Hippocampal formation (tissue), 2 donors: ENCODE data around the gene PAX5.

Source experiments
- DNase-seq, 2 donors: peaks; one replicate each; lab custom pipeline; 2025; lab: John Stamatoyannopoulos, UW

Gene PAX5

DNA sequence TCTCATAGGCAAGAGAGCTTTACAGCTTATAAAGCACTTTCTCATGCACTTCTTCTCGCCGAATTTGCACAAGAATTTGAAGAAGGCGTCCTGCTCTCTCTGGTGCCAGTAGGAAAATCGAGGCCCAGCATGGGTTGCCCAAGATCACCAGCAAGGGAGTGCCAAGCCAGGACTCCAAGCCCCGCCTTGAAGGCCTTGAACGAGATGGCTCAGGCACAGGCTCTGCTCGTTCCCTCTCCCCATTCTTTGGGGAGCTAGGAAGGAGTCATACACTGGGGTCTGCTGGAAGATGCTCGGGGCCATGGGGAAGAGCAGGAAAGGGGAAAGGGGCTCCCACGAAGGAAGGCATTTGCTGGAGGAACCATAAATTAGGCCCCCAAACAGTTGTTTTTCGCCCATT, 46.7 kb downstream of the PAX5 start:
- no peak for DNase-seq

DNA sequence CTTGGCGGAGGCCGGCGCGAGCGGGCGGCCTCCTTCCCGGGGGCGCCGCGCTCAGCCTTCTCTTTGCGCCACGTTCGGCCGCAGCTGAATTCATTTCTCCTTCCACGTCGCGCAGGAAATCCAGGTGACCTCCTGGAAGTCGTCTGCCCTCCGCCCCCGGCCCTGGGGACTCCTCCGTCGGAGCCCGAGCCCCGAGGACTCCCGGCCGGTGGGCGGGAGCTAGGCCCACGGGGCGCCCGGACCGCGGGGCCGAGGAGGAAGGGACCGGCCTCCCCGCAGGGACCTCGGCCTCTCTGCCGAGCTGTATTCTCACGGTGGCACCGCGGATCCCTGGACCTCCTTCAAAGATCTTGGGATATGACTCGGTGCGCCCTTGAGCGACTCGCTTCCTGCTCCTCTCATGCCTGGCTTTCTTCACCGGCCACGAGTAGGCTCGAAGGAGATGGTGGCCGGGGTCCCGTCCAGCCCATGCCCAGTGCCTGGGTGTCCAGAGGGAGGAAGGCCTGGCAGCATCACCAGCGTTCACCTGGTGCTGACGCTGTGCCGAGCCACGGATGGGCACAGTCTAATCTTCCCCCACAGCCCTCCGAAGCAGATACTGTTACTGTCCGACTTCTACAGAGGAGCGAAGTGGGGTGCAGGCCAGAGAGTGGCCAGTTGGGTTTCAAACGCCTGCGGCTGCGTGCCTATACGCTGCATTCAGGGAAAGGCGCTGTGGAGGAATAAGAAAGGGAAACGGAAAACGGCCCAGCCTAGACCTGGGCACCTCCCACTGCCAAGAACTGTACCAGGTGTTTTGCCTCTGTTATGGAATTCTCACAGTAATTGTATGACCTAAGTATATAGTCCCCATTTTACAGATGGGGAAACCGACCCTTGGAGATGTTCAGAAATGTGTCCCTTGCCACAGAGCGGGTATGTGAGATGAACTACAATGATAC, 47.3 kb downstream of the PAX5 start:
- no peak for DNase-seq

DNA sequence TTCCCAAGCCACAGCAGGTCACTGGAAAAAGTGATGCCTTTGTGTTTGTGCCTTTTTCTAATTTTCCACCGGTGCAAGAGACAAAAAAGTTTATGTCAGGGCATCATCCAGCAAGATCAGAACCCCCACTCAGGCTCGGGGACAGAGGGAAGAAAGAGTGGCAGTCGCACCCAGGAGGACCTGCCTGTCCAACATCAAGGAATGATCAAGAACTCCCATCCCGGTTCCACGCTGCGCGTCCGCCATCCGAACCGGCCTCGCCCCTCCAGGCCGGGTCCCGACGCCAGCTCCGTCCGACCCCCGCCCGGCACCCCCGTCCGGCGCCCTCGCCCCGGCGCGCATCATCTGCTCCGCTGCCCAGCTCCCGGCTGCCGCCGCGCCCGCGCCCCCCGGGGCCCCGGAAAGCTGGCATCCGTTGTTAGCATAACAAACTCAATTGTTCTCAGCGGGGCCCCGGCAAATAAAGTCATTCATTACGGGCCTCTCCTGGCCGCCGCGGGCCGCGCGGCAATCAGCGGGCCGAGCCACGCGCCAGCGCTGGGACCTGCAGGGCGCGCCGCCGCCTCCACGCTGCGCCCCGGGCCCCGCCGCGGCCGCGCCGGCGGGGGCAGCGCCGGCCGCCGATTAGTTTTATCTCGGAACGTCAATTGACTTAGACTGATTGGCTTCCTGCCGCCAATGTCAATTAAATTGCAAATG, 48.1 kb downstream of the PAX5 start:
- no peak for DNase-seq

DNA sequence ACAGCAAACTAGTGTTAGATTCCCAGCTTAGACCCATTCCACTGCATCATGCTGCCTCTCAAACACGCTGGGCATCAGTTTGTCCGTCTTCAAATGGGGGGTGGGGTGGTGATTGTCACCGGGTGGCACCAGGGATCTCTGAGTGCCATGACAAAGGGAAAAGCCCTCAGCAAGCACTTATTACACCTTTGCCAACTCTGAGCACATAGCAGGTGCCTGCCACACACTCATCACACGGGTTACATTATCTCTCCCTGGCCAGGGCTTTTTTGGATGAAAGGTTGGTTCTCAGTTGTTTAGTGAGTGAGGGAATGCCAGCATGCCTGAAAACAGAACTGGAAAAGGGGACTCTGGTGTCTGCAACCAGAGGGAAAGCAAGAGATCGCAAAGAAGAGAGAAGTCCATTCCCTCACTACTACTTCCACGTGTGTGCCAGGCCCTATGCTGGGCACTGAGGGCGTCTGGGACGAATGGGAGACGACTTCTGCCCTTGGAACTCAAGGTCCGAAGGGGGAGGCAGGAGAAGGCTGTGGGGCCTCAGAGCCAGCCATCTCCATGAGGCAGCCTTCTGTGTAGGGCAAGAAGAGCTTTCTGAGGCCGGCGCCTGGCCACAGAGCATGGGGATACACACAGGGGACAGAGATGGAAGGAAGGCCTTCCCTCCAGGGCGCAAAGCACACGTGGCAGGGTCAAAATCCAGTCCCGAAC, 48.9 kb downstream of the PAX5 start:
- DNase-seq, result no peak

DNA sequence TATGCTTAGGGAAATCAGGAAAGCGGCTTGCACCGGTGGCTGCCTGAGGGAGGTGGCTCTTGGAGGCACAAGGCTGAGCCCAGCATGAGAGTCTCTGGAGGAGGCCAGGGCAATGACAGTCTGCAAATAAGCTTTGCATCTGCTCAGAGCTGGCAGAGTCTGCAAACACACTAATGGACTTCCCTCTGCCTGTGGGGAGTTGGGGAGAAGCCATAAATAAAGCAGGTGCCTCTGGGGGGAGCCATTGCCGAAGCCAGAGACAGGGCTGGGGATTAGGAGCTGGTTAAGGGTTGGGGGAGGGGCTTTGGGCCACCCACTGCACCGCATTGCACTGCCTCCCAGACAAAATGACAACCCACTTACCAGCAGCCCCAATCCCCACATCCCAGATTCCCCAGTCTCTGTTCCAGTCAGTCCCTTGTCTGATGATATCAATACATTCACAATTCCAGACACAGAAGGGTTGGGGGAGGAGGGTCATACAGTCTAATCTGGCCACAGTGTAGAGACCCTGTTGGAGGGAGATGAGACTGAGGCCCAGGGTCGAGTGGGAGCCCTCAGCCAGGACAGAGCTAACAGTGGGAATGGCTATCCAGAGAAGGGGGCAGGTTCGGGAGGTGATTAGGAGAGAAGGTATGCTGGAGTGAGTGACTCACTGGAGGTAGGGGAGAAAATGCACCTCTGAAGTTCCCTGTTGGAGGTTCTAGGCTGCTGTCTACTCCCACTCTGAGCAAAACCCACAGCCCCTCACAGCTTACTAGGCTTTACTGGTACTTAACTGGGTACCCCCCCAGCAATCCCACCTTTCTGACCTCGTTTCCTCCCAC, 53.7 kb downstream of the PAX5 start:
- no peak for DNase-seq

DNA sequence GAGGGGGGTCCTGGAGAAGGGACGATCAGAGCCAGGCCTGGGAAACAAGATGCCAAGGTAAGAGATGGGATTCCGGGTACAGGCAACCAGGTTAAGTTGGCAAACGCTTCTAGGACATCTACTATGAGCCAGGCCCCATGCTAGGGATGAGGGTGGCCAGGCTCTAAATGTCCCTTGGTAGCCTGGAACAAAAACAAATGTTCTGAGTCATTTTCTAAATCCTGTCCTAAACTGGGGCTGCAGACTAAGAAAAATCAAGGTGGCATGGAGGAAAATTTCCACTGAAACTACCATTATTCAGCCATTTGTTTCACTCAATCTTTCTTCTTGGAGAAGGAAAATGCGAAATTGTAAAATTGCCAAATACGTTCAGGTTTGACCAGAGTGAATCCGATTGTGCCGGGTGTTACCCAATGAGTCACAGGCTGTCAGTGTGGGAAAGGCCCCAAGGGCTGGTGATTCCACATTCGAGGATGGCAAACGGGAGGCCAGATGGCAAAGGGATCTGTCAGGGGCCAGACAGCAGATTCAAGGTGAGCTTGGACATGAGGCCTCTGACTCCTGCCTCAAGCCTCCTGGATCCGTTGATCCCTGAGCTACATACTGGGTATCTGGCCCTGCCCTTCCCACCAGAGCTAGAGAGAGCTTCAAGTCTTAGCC, 57.6 kb downstream of the PAX5 start:
- no peak for DNase-seq

DNA sequence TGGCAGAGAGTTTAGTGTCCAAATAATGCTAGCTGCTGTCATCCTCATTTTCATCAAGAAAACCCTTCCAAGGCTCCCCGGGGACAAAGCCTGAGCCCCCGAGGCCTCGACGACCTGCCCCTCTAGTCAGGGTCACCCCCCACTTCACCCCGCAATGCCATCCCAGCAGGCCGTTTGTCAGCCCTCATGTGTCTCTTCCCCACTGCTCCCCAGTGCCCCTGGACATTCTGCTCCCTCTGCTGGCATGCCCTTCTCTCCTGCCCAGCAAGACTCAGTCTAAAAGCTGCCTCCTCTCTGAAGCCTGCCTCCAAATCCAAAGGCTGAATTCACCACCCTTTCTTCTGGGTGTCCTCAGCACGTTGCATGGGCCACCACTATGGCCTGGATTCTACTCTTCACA, 59.3 kb downstream of the PAX5 start:
- no peak for DNase-seq

DNA sequence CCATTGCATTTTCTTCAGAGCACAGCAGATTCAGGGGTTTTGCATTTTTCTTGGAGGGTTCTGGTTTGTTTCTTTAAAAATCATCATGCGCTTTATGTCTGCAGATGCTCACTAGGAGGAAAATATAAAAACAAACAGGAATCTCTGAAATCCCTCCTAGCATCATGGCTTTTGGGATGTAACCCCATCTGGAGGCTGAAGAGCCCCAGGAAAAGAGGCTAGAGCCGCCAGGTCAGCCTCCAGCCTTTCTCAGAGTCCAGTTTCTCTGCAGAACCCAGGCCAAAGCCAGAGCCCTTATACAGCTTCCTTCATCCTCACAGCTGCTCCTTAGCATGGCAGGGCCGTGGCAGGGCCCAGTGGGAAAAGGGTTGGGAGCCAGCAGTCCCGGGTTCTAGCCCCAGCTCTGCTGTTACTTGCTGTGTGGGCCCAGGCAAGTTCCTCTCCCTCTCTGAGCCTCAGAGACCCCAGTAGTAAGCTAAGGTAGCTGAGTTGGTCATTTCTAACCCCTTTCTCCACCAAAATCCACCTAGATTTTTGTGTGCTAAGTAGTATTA, 62.1 kb downstream of the PAX5 start:
- DNase-seq, result no peak

DNA sequence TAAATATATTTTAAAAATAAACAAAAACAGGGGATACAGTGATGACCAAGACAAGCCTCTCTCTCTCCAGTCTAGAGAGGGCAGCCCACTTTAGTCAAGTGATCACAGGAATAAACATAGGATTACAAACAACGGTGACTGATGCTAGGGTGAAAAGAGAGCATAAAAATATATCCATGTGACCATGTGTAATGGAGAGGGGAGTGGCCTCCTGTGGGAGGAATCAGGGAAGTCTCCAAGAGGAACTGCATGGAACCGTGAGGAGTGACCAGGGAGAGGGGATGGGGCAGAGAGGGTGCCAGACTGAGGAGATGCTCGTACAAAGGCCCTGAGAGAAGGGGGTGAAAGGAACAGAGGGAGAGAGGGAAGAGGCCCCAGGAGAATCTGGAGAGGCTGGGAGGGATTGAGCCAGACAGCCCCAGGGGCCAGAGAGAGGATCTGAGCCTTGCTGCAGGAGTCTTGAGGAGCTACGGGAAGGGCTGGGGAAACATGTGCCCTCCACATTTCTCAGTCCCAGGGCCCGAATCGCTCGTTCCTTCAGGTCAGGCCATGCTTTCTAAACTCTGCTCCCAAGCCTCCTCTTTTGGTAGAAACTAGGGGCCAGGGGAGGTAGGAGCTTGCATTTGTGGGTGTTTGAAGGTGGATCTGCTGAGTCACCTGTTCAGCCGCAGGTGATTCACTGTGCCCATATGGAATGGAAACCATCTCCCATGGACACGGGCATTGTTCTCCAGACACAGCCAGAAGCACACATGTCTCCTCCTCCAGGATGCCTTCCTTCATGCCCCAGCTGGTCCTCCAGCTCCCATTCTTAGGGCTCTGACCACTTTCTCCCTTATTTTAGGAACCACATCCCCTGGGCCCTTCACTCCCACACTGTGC, 63.8 kb downstream of the PAX5 start:
- DNase-seq, result no peak

DNA sequence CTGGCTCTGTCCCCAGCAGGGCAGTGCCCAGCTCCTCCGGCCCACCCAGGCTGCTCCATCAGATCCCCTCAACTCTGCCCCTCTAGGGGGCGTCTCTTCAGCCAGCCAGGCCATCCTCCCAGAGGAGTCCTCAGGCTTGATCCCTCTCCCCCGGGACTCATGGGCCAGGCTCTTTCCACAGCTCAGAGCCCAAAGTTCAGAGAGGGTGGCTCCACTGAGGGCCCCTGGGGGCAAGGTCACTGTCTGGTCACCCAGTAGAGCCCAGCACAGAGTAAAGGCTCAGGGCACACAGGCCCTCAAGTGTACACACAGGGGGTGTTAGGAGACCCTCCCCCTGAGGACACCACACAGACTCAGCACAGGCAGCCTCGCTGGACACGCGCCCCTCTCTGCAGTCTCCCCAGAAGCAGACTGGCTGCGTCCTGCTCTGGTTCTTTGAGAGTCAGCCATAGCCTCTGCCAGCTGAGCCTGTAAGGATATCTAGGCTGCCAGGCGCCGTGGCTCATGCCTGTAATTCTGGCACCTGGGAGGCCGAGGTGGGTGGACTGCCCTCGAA, 64.8 kb downstream of the PAX5 start:
- DNase-seq, result no peak

DNA sequence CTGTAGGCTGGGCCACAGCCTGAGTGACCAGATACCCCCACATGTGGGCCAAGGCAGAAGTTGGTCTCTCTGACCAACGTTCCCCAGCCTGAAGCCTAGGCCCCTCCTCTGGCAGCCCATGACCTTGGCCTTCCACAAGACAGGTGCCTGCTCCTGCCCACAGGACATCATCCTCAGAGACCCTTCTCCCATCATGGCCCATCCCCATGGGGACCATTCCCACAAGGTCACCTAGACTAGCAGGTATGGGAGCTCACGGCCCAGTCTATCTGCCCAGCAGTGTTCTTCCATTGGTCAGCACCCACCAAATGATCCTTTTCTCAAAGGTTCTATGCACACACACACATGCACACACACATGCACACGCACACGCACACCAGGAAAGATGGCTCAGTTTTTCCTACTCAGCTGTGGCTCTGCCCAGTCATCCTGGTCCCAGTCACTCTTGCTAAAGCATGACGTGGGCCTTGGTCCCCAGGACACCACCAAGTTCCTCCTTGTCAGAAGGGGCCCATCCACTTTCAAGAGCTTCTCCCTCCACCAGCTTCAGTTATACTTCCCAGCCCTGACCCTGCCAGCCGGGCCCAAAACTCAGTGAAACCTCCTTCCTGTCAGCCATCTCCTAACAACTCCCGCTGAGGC, 65.4 kb downstream of the PAX5 start:
- no peak for DNase-seq

DNA sequence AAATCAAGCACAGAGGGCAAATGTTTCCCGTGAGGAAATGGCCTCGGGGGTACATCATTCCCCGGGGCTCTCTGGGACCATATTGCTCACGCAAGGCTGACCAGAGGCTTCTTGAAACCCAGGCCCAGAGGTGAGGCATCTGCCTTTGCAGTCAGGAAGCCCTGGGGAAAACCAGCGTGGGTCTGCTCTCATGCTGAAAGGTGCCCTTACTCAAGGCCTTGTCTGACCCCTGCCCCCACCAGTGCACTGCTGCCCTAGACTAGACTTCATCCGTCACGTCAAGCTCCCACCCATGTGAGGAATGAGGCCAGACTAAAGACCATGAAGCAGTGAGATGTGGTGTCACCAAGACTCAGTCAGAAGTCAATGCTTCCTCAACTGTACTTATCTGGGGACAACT, 66.1 kb downstream of the PAX5 start:
- no peak for DNase-seq

DNA sequence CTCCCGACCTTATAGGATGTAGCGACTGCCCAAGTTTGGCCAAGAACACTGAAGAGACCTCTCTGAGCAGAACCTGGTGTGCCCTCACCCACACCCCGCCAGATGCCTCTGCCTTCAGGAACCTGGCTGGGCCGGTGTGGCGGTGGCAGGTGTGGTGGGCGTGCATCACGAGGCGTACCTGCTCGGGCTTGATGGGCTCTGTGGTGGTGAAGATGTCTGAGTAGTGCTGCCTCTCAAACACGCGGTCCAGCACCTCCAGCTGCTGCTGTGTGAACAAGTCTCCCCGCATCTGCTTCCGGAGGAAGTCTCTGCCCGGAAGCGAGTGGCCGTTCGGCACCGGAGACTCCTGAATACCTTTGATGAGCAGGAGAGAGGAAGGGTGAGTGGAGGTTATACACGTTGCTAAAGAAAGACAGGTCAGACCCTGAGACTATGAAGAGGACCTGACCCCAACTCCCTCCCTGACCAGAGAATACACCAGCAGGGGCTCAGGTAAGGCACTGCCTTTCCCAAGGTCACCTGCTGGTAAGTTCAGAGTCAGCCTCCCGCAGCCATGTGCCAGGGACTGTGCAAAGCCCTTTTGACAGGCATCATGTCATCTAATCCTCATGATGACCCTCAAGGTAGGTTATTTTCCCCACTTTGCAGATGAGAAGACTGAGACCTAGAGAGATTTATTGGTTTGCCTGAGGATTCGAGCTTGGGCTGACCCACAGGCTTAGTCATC, 67.5 kb downstream of the PAX5 start:
- no peak for DNase-seq

DNA sequence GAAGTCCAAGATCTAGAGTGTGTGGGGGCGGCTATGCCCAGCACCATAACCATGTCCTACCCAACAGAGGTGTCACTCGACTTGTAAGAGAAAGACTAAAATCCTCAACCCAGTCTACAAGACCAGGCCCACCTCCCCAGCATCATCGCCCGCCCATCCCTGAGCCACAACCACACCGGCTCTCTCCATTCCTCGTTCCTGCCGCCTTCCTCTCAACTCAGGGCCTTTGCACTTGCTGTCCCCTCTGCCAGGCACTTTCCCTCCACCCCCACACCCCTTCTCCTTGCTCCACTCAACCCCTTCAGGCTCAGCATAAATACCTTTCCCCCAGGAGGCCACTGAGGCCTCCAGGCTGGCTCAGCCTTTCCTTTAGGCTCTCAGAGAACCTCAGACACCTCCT, 69.3 kb downstream of the PAX5 start:
- DNase-seq, result no peak

DNA sequence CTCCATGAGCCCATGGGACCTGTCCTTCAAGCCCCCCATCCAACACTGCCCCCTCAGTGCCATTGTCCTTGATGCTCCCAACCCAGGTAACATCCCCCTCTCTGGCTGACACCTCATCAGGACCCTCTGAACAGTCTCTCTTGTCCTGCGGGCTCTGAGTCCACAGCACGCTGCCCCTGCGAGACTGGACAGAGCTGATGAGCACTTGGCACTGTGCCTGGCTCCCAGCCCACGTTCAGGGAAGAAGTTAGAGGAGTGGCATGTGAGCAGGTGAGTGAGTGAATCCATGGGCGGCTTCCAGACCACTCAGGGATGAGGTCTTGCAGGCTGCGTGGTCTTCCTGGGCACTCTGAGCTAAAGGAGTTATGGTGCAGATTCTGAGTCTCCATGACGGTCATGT, 70.7 kb downstream of the PAX5 start:
- no peak for DNase-seq

DNA sequence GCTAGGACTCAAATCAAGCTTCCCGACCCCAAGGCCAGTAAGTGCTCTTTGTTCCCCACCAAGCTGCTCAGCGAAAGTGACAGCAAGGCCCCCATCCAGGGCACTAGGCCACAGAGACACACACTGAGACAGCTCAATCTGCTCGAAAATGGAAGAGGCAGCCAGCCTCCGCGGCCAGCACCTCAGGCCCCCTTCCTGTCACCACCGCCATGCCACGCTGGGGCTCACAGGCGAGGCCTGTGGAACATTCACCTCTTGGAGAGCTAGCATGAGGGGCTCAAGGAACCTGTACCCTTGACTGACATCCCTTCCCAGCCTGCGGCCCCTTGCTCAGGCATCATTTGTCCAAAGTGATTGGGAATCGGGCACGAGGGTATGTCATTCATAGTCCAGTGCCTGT, 71.4 kb downstream of the PAX5 start:
- no peak for DNase-seq

DNA sequence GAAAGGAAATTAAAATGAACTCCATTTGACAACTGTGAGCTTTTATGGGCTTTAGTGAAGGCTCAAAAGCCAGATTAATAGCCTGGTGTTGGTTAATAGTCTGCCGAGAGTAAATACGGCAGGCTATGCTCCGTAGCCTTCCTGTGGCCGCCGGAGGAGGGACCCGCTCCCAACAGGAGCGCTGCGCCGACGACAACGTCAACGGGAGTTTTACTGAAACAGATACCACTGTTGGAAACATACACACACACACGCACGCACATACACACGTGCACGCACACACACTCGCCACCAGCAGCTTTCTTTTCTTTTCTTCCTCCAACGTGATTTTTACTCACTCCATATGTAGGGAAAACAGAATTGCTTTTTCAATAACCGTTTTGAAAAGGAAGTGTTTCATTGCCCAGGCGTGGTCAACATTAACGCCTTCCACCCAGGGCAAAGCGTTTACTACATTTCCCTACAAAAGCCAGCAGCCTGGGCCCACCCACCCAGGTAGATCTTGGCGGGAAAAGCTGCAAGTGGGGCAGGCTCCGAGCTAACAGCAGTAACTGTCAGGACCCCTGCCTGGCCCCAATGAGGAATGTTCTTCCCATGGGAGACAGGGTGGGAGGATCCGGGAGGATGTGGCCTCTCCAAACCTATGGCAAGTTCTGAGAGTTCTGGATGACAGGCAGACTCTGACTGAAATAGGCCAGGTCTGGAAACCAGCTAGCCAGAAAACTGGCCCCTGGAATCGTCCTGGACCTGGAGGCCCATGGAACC, 72.3 kb downstream of the PAX5 start:
- DNase-seq, result no peak

DNA sequence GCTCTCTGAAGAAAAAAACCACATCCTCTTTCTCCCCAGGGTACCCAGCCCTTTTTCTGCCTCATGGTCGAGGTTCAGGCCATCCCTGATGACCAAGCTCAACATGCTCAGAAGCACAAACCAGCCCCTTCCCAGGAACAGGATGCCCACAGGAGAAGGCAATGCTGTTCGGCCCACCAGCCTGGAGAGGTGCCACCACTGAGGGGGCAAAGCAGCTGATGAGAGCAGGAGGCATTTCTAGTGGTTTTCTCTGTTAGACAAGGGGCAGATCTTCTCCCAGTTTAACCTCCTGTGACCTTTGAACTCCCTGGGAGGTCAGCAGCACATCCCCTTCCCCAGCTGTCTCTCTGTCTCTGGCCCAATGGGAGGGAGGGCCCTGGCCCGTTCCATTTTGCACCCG, 73.0 kb downstream of the PAX5 start:
- no peak for DNase-seq
